Measurements from ENCODE around the gene PRSS37. TPM values are rescaled to one million over a fixed set of nuclear protein-coding genes. Genes with fewer than 3 reads are reported as not detected.

Gene PRSS37
- total and polyA plus RNA-seq, 2 of the 8 experiments (the other 6 are each of a cell fraction or from before 2014, with no cell fraction given) = not detected

- no peaks in the 10 kb centered on the region for H3K9me3 ChIP-seq (ENCODE audit: insufficient read depth in 2 of 2, low read depth in 1 of 2, low read length in 1 of 2)
- no peak overlapping the region for H4K8ac ChIP-seq (ENCODE audit: extremely low read depth, insufficient read depth, low read length)
- H2BK15ac ChIP-seq (ENCODE audit: low read length) = no peak overlapping the region
- POLR2A ChIA-PET (ENCODE audit: partially characterized antibody) = interaction anchor here (1.1 kb wide), 1 partner anchor 138 kb away, joined by 5 read pairs; the partner anchor contains the start of gene SSBP1
- H3K14ac ChIP-seq (ENCODE audit: insufficient read length) = no peak overlapping the region
- CTCF ChIA-PET (ENCODE audit: partially characterized antibody) = interaction anchor here (0.6 to 1.2 kb wide), 5 partner anchors 33 to 92 kb away, joined by 3 to 4 read pairs (median 3); no protein-coding TSS in a partner anchor
- peak overlapping the region; percentile 55; the same call in 1 of the 2 replicates for H2BK20ac ChIP-seq (ENCODE audit: low read length)
- no peak overlapping the region for H3K56ac ChIP-seq (replicated peaks; ENCODE audit: insufficient read length, low read depth, low read length)
- no peak overlapping the region for H2AFZ ChIP-seq (ENCODE audit: low read length)
- H2BK5ac ChIP-seq (ENCODE audit: low read depth, low read length) = no peak overlapping the region
- H3K4me3 ChIP-seq (ENCODE audit: extremely low read depth in 1 of 4, insufficient read depth in 2 of 4, low read depth in 3 of 4, low read length in 4 of 4) = no peak overlapping the region
- H3K36me3 ChIP-seq (ENCODE audit: control insufficient read depth in 2 of 4, insufficient read depth in 4 of 4, low read length in 3 of 4) = no peaks in the 10 kb centered on the region
- H3K79me1 ChIP-seq (ENCODE audit: low read depth, low read length) = no peaks in the 10 kb centered on the region
- peak overlapping the region; percentile 10 for H2BK120ac ChIP-seq (replicated peaks; ENCODE audit: low read depth, low read length)
- no peak overlapping the region for H3K4me2 ChIP-seq (ENCODE audit: insufficient read depth in 1 of 2, low read depth in 2 of 2, low read length in 2 of 2)
- no peak overlapping the region for H3K27ac ChIP-seq (ENCODE audit: low read depth, low read length)
- no peaks in the 10 kb centered on the region for H4K20me1 ChIP-seq (replicated peaks in 1 of 2; ENCODE audit: control insufficient read depth in 1 of 2, insufficient read depth in 2 of 2, low read length in 2 of 2)
- DNase-seq (ENCODE audit: low read depth in 1 of 2, low spot score in 2 of 2) (no peak), FAIRE-seq (no peak)
- no peaks in the 10 kb centered on the region for H3K79me2 ChIP-seq (ENCODE audit: control insufficient read depth in 1 of 2, insufficient read depth in 2 of 2, low read length in 2 of 2)
- H3K18ac ChIP-seq (ENCODE audit: extremely low read depth, low read length) = peak overlapping the region; percentile 25; the same call in 1 of the 2 replicates
- peak overlapping the region; percentile 10 for H4K5ac ChIP-seq (ENCODE audit: insufficient read length, low read depth, low read length)
- no peak overlapping the region for H2BK12ac ChIP-seq (ENCODE audit: low read depth, low read length)
- 64% methylated on average over 1 of the region's 1 CpG; no CpG with 5 or more reads in 1 of the 2 experiments for WGBS, 2 experiments (ENCODE audit: extremely low coverage in 1 of 2, insufficient coverage in 1 of 2, insufficient read length in 1 of 2, insufficient replicate concordance in 2 of 2, low coverage in 1 of 2, low lambda C conversion rate in 2 of 2, missing lambda C conversion rate in 1 of 2)
- peak overlapping the region; percentile 44 for H4K91ac ChIP-seq (replicated peaks; ENCODE audit: insufficient read length, low read length)
- H3K4me1 ChIP-seq (replicated peaks in 1 of 4; ENCODE audit: control insufficient read depth in 3 of 4, insufficient read depth in 4 of 4, low read length in 3 of 4) = peaks cover 0 to 11% (median 7%) of the 10 kb centered on the region in 4 experiments; a peak in 6 of 7 replicates
- H3K4ac ChIP-seq (replicated peaks; ENCODE audit: insufficient read length, low read depth, low read length) = peak overlapping the region; percentile 38
- no peaks in the 10 kb centered on the region for H3K27me3 ChIP-seq (replicated peaks in 1 of 4; ENCODE audit: control insufficient read depth in 3 of 4, extremely low read depth in 1 of 4, insufficient read depth in 3 of 4, low read length in 3 of 4)
- H2AK5ac ChIP-seq (ENCODE audit: low read depth, low read length) = 0 out of 2 replicates have a peak overlapping the region, but pooled peaks have one; percentile 16
- H3K23ac ChIP-seq (ENCODE audit: insufficient read length) = no peak overlapping the region
- no peak overlapping the region for H3K9ac ChIP-seq (replicated peaks in 1 of 4; ENCODE audit: extremely low read depth in 1 of 4, low read depth in 3 of 4, low read length in 3 of 4)
- H3K23me2 ChIP-seq (ENCODE audit: low read depth, low read length) = no peaks in the 10 kb centered on the region
- no peak for TF ChIP-seq BRCA1 (IDR thresholded peaks at IDR 0.05; ENCODE audit: low read depth, low read length)
- no peak for TF ChIP-seq SAP30 (IDR thresholded peaks at IDR 0.05; ENCODE audit: insufficient read depth, insufficient replicate concordance, low read length)
- TF ChIP-seq POLR2A (IDR thresholded peaks at IDR 0.05; ENCODE audit: control extremely low read depth in 1 of 2, low read depth in 2 of 2, low read length in 2 of 2) = no peak
- TF ChIP-seq, protein P1, sequence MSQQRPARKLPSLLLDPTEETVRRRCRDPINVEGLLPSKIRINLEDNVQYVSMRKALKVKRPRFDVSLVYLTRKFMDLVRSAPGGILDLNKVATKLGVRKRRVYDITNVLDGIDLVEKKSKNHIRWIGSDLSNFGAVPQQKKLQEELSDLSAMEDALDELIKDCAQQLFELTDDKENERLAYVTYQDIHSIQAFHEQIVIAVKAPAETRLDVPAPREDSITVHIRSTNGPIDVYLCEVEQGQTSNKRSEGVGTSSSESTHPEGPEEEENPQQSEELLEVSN (IDR thresholded peaks at IDR 0.05) = no peak
- TF ChIP-seq, protein P2, sequence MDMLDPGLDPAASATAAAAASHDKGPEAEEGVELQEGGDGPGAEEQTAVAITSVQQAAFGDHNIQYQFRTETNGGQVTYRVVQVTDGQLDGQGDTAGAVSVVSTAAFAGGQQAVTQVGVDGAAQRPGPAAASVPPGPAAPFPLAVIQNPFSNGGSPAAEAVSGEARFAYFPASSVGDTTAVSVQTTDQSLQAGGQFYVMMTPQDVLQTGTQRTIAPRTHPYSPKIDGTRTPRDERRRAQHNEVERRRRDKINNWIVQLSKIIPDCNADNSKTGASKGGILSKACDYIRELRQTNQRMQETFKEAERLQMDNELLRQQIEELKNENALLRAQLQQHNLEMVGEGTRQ (IDR thresholded peaks at IDR 0.05; ENCODE audit: low read length) = no peak
- no peak for TF ChIP-seq TAF7 (optimal IDR thresholded peaks at IDR 0.05; ENCODE audit: borderline replicate concordance, low read depth, low read length)
- TF ChIP-seq POU5F1 (IDR thresholded peaks at IDR 0.05; ENCODE audit: low read depth, low read length) = no peak
- no peak for TF ChIP-seq TCF12 (IDR thresholded peaks at IDR 0.05; ENCODE audit: low read depth, low read length)
- TF ChIP-seq RAD21 (IDR thresholded peaks at IDR 0.05 in 1 of 2, conservative IDR thresholded peaks at IDR 0.05 in 1 of 2; ENCODE audit: low read depth in 2 of 2, low read length in 2 of 2) = no peak; a peak in 1 of 4 replicates
- TF ChIP-seq RNF2 (IDR thresholded peaks at IDR 0.05; ENCODE audit: borderline replicate concordance, low read depth, low read length, missing control alignments, poor library complexity, severe bottlenecking) = no peak
- no peak for TF ChIP-seq SIN3A (conservative IDR thresholded peaks at IDR 0.05 in 1 of 2, IDR thresholded peaks at IDR 0.05 in 1 of 2; ENCODE audit: low read depth in 1 of 2, low read length in 2 of 2)
Measured at GRCh38 chr7:141876371-141876770, 35.1 kb upstream of the PRSS37 start.
